ENCODE data around the gene ST6GALNAC3.

GRCh38 chr1:76571248-76571647 lies 496.7 kb downstream of the ST6GALNAC3 start:
- TF ChIP-seq CTCF (conservative IDR thresholded peaks at IDR 0.05; ENCODE audit: low read length) (no peak), EZH2phosphoT487 (IDR thresholded peaks at IDR 0.05; ENCODE audit: borderline replicate concordance, low read depth, low read length) (no peak)

Data from OCI-LY7 (cell line).